Myocyte (in vitro differentiated cells): ENCODE data around the gene PSMC3. TPM values are rescaled to one million over a fixed set of nuclear protein-coding genes. Genes with fewer than 3 reads are reported as not detected.
A peak's percentile ranks its signal among the peaks of the same experiment; 100 is the strongest.

Source experiments
- DNase-seq: peaks from one replicate; pipeline ENCODE4 v3.0.0-alpha.2; 2012; ENCODE audit warnings: low read depth
- total RNA-seq: library from RNA; depleted of rRNA; stranded (reverse); fragments of >200 nt; gene quantifications from 2 replicates; pipeline ENCODE4 v1.2.3, GENCODE V29; 2014

The PSMC3 gene
- total RNA-seq, 1 donor from 2014 or later = 296 TPM

DNA sequence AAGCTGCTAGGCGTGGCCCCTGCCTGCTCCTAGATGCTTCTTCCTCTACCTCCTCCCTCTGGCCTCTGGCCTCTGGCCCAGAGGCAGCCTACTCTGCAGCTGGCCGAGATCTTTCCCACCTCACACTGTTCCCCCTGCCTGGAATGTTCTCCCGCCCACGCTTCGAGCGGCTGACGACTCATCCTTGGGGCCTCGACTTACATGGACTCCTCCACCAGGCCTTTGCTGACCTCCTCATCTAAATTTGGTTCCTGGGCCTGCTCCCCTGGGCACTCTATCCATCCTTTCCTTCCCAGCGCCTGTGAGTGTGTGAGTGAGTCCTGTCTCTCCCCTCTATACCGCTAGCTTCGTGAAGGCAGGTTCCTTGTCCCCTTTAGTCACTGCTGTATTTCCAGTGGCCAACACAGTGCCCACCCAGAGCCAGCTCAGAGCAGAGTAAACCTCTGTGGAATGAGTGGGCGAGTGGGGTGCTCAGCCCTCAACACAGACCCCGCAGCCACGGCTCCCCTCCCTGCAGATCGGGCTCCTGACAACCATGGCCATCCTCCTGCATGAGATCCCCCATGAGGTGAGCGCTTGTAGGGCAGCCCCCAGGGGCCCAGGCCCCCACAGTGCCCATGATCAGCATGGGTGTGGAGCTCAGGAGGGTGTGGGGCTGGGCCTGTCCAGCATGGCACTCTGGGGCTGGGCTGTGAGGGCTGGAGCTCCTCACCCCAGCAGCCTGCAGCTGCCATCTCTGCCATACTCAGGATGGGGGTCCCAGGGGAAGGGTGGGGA lies 12.1 kb downstream of the PSMC3 start:
- DNase-seq = peak; percentile 87

DNA sequence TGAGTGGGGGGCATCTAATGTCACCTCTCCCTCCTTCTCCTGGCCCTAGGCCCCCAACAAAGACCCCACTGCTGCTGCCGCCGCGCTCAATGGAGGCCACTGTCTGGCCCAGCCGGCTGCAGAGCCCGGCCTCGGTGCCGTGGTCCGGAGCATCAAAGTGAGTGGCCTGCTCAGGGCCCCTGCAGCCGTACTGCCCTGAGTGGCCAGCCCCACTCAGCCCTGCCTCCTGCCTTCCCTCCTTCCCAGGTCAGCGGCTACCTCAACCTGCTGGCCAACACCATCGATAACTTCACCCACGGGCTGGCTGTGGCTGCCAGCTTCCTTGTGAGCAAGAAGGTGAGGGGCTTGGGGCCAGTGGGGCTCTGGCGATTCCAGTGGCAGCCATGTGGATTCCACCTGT lies 12.9 kb downstream of the PSMC3 start:
- no peak for DNase-seq

DNA sequence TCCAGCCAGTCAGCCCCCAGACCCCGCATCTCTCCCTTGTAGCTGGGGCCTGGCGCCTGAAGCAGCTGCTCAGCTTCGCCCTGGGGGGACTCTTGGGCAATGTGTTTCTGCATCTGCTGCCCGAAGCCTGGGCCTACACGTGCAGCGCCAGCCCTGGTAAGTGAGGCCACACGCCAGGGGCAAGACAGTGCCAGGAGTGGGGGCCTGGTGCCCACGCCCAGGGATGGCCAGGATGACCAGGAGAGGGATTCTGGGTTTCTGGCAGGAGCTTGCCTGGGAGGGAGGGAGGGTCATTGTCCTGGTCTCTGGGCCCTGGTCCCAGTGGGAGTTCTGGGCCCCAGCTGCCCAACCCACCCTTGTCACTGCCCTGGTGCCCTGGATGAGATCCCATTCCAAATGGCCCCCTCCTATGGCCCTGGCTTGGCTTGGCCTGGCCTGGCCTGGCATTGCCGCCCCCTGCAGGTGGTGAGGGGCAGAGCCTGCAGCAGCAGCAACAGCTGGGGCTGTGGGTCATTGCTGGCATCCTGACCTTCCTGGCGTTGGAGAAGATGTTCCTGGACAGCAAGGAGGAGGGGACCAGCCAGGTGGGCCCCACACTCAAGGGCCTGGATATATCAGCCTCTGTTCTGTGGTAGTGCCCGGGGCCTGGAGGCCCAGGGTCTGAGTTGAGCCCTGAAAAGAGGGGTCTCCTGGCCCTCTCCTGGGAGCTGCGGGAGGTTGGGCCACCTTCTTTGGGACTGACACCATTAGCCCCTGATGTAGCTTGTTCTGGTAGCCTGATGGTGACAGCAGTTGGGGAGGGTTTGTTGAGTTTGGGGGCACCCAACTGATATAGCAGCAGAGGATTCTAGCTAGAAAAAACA lies 14.1 kb downstream of the PSMC3 start:
- peak; percentile 79 for DNase-seq

DNA sequence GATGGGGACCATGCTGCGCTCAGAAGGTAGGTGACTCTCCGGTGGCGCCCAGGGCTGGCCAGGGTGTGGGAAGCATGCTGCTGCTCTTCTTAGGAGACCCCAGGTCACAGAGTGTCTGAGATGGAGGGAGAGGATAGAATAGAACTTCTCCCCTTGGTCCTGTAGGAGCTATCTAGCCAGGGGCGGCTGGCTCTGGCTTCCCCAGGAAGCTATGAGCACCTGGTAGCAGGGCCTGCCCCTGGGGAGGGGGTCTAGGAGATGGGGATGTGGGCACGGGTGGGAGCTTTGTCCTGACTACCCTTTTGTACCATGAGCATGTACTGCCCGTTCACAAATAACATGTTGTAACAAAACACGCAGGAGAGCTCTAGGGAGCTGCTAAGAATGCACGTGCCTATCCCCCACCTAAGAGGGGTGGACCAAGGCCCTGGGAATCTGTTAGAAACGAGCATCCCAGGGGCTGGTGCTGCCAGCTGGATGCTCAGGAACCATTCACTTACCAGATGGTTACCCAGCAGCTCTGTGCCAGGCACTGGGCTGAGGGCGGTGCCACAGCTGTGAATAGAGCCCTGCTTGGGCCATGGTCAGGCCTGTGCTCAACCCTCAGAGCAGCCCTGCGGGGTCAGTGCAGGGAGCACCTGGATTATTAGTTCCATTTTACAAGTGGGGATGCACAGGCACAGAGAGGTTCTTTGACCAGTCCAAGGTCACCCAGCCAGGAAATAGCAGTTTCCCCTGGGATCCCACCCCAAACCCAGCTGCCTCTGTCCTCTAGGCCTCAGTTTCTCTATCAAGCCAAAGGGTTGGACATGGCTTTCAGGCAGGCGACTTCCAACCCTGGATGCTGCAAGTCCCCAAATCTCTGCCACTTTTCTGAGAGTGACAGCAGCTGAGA lies 15.6 kb downstream of the PSMC3 start:
- DNase-seq = no peak

DNA sequence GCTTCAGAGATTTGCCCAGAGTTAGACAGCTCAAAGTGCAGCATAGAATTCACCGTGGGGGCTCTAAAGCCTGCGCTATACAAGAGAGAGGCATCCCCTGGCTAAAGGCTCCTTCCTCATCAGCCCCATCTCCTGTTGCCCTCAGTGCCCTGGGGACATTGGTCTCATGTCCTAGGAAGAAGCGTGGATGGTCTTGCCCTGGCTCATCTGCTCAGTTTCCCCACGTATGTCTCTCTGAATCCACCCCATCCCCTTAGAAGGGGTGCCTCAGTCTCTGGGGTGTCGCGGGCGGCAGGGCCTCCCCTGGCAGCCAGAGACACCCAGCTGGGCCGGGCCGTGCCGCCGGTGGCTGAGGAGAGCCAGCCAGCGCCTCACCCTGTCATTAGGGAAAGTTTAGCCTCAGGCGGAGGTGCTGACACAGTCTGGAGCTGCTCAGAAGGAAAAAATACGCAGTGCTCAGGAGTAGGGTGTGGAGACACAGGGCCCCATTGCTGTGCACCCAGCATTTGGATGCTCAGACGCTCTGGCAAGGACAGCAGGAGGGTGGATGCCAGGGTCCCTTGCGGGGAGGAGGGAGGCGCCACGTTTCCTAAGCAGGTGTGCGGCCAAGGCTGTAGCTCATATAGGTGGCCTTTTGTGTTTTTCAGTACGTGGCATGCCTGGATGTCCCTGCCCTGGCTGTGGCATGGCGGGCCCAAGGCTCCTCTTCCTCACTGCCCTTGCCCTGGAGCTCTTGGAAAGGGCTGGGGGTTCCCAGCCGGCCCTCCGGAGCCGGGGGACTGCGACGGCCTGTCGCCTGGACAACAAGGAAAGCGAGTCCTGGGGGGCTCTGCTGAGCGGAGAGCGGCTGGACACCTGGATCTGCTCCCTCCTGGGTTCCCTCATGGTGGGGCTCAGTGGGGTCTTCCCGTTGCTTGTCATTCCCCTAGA lies 16.5 kb downstream of the PSMC3 start:
- DNase-seq = no peak

DNA sequence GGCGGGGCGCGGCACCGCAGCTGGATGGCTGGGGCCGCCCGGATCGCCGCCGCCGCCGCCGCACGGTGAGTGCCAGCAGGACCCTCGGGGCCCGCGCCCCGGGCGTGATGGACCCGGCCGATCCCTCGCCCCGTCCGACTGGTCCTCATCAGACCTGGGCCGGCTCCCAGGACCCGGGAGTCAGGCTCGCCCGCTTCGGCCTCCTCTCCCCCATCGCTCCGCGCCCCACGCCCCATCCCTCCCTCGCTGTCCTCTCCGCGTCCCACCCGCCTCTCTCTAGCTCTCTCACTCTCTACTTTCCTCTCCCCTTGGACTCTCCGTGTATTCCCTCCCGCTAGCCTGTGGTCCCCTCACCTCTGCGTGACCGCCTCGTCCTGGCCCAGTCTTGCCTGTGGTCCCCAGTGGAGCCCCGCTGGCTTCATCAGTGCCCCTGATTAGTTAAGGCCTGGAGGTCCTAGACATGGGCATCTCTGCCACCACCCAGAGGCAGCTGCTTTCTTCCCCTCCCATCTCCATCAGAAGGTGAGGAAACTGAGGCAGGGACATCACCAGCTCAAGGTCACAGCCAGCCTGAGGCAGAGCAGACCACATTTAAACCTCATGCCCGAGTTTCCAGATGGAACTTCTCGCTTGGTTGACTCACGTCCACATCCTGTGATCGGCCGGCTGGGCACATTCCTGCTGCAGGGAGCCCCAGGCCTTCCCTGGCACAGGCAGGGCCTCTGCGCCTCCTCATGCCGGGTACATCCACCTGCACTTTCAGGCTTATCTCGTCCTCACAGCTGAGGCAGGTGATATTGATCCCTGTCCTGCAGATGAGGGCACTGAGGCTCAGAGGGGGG lies 17.4 kb downstream of the PSMC3 start:
- DNase-seq = peak; percentile 78

DNA sequence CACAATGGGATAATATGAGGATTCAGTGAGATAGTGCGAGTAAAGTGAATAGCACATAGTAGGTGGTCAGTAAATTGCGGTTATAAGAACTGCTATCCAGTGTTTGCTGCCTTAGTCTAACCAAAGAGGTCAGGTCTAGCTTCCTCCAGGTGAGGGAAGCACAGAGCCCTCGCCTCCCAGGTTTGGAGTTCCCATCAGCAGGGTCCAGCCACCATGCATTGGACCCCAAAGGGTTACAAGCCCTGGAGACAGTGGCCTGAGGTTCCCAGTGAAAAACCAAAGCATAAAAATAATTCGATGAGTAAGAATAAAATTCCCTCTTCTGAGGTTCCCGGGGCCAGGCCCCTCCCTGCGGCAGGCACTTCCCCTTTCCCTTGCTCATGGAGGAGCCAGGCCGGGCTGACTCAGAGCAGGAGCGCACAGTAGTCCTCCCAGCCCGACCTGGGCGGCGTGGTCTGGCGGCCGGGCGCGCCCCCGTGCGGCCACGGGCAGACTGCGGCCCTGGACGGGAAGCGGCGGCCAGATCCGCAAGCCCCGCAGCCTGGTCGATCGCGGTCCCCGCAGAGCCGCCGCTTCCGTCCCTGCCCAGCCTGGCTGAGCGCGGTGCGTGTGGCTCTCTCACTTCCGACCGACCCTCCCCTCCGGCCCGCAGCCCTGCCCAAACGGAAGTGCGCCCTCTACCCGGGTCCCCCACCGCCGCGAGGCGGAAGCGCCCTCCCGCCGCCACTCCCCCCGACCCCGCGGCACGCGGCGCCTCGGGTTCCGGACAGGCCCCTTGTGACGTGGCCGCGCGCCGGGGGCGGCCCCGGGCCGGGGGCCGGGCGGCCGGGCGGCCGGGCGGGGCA lies 18.3 kb downstream of the PSMC3 start, which contains the start of gene SLC39A13:
TSS of gene SLC39A13 (plus strand) at position 845 of the 845 bp plus-strand sequence. CDS start 1,505 bp downstream, outside the sequence.
- DNase-seq = peak; percentile 95

DNA sequence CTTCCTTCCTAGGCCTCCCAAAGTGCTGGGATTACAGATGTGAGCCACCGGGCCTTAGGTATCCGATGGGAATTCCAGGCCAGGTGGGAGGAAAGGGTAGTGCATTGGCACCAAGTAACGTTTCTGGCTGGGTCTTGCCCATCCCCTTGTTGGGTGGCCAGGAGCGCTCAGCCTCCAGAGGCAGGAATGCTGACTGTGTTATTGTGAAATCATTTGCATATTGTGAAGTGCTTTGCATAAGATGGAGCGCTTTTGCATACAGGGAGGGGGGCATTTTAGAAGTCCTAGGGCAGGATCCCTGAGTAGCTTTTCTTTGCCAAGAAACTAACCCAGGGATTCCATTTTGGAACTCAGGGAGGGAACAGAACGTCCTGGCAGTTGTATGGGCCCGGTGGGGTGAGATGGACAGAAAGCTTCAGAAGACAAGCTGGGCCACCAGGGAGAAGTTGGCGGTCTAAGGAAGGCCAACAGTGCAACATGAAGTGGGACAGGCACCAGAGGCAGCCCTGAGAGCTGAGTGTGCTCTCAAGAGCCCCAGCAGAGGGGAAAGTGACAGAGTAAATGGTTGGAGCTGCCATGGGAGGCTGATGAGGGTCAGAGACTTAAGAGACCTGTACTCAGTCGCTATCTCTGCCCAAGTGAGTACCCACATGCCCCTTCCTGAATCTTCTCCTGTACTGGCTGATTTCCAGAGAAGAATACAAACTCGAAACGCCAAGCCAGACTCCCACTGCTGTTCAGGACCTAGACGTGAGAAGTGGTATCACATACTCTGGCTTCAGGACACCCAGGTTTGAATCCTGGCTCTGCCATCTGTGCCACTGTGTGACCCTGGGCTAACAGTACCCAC lies 19.1 kb downstream of the PSMC3 start:
- DNase-seq = no peak

DNA sequence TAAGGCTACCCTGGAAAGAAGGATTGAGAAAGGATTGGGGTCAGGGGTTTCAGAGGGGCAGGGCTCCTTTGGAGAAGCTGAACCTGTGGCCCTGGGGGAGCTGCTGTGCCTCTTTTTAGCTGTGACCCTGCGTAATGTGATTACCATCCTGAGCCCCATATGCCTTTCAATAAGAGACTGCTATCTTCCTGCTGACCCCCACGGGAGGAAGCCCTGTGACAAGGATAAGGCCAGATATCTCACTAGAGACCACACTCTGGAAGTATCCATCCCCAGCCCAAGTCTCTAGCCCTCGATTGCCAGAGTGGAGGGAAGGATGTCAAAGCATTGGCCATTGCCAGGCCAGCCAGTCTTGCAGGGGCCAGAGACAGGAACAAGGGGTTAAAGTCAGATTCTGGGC lies 22.7 kb downstream of the PSMC3 start:
- no peak for DNase-seq

DNA sequence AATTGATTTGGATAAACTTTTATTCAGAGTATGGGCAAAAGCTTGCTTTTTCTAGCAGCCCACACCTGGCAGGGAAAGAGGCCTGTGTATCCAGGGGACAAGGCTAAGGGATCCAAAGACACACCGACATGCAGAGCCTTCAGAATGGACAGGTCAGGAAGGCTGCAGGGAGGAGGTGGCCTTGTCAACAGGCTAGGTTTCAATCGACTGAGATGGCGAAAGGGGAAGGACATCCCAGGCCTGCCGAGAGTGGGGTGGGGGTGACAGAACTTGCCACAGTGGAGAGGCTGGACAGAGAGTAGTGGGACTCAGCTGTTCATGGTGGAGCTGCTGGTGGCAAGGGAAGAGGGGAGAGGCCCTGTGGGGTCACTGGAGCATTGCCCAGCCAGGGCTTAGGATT lies 23.1 kb downstream of the PSMC3 start:
- no peak for DNase-seq

DNA sequence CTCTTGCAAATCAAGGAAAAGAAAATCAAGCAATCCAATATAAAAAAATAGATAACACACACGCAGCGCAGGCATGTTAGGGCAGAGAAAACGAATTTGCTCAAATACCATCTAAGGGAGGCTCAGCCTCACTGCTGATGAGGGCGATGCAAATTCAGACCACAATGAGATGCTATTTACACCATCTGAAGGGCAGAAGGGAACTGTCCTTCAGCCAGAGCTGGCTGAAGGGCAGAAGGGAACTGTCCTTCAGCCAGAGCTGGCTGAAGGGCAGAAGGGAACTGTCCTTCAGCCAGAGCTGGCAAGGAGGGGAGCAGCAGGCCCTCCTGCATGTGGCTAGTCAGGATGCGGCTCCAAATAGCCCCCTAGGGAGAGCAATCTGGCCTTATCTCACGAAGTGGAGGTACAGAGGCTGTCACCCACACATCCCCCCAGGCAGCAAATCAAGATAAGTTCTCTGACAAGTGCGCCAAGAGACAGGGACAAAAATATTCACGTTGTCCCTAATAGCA lies 25.4 kb downstream of the PSMC3 start:
- DNase-seq = peak; percentile 30

DNA sequence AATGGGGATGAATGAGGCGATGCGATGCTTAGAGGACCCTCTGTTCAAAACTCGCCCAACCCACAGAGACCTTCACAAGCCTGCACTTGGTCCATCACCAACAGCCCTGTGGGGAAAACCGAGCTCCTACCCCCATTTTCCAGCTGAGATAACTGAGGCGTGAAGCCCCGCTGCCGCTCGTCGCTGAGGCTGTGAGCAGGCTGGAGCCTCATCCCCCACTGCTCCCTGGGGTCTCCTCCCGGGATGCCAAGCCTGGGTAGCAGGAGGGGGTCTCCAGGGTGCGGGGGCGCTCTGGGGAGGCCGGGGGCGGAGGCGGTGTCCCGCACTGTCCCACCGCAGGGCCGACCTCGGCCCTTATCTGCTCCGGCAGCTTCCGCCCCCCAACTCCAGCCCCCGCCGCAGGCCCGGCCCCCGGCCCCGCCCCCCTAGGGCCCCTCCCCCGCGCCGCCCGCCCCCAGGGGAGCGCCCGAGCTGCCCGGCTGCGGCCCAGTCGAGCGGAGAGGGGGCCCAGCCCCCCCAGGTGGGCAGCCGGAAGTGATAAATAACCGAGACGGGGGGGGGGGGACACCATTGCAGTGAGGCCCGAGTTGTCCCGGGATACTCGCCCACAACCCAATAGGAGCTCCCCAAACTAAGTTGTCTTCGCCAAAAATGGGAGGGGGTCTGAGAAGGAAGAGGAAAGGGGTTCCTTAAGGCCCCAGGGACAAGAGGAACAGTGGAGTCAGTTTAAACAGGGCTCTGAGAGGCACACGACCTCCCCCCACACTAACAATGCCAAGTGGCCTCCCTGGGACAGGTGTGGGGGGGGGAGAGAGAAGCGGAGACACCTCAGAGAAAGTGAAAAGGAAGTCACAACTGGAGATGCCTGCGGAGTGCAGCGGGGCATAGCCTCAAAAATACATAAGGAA lies 26.1 kb downstream of the PSMC3 start:
- DNase-seq = no peak

DNA sequence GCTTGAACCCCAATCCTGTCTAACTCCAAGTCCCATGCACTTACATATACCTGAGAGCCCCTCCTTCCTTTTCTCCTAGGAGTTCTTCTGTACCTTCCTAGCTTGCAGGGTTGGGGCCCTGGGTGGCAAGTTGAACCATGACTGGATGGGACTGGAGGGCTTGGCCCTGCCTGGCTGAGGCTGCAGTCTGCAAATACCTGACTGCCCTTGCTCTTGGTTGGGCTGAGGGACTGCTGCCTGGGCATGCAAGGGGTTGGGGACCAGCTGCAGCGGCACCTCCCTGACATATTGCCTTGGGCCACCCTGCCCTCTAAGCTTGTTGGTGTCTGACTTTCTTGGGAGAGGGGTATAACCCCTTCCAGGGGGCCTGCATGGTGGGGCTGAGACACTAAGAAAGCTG lies 27.7 kb downstream of the PSMC3 start:
- DNase-seq = no peak

DNA sequence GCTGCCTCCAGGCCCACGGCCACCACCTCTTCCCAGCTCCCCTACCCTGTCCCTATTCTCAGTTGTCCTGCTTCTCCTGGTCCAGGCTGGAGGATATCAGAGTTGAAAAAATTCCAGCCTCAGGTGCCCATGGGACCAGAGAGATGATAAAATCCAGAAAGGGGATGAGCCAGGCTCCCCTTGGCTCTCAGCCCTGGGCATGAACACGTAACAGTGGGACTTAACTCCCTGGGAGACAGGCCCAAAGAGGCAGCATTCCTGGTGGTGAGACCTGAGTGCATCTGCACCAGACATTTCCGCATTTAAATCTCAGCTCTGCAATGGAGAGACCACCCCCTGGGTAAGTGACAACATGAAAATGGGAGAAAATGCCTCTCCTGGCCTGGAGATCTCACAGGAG lies 28.2 kb downstream of the PSMC3 start:
- DNase-seq = no peak

DNA sequence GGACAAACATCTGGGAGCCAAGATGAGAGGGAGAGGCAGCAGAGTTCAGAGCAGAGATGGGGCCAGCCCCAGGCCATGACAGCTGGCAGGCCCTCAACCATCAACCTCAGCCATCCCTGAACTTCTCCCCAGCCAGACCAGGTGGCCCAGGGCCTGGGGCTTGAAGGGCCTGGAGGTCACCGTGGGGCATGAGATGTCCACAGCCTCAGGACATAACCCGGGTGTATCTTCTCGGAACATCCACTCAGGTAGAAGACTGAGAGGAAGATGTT lies 30.3 kb downstream of the PSMC3 start:
- peak; percentile 24 for DNase-seq
